Right renal pelvis (tissue), 4 donors: ENCODE results near the gene SPTBN2. TPM values are rescaled to one million over a fixed set of nuclear protein-coding genes. Genes with fewer than 3 reads are reported as not detected.
A peak's percentile ranks its signal among the peaks of the same experiment; 100 is the strongest.

Experiments
- DNase-seq, 4 donors: peaks; one replicate each; pipeline ENCODE4 v3.0.0-alpha.2; 2013; ENCODE audit warnings: low read depth in 4 of 4, low spot score in 3 of 4, missing footprints in 1 of 4
- polyA plus RNA-seq, 4 donors: library from polyadenylated mRNA; unstranded; fragments of 120-200 nt; gene quantifications; one replicate each; pipeline ENCODE4 v1.2.1, GENCODE V29; 2013; ENCODE audit not compliant: insufficient read length in 4 of 4

SPTBN2 gene
- polyA plus RNA-seq, 4 donors = 48.0 to 59.4 (median 52.8) TPM

DNA sequence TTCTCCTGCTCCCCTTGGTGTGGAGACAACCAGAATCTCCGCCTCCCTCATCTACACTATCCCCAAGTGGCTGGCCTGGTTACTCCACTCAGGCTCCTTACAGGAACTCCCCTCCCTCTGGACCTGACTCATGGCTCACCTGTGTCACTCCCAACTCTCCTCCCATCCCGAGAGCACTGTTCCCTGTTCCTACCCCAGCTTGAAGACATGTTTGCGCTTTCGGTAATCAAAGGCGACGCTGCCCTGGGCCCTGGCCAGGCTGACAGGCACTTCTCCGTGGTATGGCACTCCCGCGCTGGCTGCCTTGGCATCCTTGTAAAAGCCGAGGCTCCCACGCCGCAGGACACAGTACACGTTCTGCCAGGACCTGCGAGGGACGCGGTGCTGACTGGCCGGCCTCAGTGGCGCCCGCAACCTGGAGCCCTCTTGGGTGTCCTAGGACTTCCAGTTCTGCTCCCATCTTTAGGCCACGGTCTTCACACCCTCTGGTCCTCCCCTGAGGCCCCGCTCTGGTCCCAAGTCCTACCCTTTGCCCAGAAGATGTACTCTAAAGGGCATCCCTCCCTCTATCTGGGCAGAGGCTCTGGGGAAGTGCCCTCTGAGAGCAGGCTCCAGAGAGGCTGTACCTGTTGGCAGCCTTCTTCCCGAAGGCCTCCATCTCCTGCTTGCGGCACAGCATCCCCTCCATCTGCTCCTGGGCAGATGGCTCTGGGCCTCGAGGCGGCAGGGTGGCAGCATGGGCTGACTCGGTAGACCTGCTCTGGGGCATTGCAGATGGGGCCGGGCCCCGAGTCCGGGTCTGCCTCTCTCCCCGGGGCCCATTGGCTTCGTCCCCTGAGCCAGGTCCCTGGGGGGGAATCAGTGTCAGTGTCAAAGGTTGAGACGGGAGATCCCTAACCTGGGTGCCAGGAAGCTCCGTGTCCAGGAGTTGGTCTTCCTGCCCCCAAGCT lies 41.9 kb downstream of the SPTBN2 start:
- no peak for DNase-seq

DNA sequence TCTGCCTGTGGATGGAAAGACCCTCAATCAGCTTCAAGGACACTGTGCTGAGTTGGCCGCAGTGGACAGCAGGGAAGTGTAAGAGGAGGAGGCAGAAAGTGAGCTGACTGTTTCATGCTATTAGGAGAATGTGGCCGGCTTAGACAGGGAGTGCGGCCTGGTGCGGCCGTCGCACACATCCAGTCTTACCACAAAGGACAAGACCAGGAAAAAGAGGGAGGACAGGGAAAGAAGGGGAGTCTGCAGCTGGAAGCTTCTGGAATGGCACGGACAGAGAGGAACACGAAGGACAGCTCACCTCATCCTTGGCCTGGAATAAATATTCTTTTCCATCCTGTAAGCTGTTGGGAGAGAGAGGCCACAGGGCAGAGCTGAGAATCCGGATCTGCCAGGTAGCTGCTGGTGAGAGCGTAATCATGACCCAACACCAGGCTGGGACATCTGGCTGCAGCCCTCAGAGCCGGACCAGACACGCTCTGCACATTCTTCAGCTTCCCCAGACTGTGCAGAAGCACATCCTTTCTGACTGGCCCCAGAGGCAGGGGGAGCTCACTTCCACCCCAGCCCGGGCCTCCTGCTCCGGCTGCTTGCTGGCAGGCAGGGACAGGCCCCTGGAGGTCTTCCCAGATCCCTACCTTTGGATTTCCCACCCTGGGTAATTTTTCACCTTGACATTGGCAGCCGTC lies 42.8 kb downstream of the SPTBN2 start:
- no peak for DNase-seq

DNA sequence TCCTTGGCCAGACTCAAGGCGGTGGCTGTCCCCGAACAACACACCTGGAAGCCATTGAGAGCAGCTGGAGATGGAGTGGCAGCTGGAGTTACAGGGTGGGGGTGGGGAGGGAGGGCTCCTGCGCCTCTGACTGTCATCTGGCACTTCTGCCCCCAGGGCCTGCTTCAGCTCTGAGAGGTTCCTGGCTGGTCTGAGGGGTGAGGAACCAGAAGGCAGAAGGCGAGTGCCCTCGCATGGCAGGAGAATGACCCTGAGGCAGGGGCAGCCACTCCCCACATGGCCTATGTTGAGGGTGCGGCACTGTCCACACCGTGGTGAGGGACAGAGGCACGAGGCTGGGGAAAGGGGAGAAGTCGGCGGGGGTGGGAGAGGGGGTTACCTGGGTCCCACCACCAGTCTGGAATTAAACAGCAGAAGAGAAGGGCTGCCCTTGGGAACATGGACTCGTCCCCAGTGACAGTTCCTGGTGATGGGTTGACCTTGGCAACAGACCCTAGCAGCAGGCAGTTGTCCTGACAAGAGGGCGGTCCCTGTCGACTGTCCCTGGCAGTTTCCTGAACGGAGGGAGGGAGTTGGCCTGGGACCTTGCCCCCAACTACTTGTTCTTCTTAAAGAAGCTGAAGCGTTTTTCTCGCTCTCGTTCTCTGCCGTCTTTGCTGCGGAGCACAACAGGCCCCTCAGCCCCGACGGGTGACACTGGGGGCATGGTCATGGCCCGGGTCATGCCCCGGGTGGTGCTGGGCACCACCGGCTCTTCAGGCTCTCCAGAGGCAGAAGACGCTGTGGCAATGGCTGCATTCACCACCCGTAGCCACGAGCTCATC lies 43.5 kb downstream of the SPTBN2 start:
- no peak for DNase-seq

DNA sequence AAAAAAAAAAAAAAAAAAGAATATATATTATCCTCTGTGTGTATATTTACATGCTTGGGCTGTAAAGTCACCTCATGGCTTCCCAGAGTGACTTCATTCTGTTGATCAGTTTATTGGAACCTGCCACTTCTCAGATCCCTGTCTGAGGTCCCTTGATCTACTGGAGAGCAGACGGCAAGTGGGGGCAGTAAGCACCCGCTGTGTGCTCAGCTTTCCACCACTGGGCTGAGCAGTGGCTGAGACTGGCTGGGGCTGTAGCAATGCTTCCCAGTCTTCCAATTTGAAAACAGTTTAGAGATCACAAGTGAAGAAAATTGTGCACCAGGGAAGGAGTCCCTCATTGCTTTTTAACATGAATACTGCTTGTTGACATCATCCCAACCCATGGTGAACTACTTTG lies 44.4 kb downstream of the SPTBN2 start:
- DNase-seq = no peak

DNA sequence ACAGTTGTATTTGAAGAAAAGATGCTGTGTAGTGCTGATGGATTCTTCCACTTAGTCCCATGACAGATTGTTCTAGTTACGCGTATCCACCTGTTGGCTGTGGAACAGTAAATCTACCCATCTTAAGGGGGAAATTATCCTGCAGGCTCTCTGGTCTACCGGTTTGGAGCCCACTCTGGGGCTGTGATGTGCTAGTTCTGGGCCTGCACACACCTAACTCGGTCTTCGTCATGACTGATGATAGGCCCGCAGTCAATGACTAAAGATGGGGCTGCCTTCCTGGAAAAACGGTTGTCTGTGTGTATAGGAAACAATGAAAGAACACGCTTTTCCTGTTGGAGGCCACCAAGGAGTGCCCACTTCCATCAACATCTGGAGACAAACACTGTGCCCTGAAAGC lies 45.1 kb downstream of the SPTBN2 start:
- DNase-seq = no peak

DNA sequence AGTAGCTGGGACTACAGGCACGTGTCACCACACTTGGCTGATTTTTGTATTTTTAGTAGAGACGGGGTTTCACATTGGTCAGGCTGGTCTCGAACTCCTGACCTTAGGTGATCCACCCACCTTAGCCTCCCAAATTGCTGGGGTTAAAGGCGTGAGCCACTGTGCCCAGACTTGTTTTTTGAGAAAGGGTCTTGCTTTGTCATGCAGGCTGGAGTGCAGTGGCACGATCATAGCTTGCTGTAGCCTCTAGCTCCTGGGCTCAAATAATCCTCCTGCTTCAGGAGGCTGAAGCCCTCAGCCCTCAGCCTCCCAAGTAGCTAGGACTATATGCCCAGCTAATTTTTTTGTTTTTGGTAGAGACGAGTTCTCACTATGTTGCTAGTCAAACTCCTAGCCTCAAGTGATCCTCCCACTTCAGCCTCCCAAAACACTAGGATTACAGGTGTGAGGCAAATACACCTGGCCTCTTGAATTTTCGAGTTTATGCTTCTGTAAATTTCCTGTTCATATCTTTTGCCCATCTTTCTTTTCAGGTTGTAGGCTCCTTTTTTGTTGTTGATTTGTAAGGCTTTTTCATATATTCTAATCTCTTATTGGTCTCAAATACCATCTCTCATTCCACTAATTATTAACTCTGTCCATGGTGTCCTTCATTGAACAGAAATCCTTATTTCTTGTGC lies 47.9 kb downstream of the SPTBN2 start:
- no peak for DNase-seq

DNA sequence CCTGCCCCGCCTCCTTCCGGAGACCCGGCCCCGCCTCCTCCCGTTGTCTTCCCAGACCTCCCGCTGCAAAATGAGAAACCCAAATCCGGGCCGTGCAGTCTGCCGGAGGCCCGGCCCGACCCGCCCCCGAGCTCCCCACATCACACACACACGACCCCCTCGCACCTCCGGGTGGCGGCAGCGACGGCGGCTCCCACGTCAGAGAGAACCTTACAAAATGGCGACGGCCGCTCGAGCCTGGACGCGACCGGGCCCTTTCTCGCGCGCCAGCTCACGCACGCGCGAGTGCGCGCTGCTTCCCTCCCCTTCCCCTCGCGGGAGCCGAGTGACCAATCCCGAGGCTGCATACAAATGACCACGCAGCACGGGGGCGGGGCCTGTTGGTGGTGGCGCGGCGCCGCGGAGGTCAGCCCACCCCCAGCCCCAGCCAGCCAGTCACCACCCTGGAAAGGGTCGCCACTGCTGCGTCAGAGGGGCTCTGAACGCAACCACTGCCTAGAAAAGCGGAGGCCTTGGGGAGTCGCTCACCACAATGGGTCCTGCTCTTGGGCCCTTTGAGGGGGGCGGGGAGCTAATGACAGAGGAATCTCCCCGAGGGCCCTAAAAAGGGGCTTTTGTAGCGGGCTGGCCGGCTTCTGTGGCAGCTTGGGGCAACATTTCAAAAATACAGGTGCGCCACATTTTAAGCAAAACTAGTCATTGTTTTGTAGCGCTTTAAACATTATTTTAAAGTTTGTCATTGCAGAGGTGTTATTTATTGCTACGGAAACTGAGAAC lies 51.2 kb downstream of the SPTBN2 start, which contains the start of gene RBM4B:
Gene RBM4B, minus strand, starts transcription at position 289 of the 777 bp plus-strand sequence. CDS start 808 bp downstream, outside the sequence.
- peak; percentile 88 to 95 (median 94) for DNase-seq

DNA sequence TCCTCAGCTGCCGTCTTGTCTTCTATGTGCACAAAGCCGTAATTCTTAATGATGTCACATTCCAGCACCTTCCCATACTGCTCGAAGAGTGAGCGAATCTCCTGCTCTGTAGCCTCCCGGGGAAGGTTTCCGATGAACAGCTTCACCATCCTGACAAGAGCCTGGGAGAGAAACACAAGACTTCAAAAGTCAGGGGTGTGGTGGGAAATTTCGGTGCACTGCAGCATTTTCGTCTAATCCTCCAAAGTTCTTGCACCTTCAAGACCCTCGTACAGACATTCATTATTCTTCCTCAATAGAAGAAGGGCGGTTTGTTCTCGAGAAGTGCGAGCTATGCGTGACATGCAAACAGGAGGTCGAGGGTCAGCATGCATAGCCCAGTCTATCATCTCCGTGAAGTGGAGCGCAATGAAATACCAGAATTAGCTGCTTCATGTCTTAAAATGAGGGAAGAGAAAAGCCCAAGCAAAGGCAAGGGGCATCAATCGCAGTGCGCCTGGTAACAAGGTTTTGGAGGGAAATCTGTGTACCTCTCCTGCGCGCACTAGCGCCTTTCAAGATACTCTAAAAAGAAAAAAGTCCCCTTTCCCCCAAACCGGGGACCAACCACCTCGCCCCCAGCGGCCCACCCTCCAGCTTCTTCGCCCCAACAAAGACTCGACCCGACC lies 52.0 kb downstream of the SPTBN2 start:
- peak in 1 of 4 donors; percentile 9 for DNase-seq

DNA sequence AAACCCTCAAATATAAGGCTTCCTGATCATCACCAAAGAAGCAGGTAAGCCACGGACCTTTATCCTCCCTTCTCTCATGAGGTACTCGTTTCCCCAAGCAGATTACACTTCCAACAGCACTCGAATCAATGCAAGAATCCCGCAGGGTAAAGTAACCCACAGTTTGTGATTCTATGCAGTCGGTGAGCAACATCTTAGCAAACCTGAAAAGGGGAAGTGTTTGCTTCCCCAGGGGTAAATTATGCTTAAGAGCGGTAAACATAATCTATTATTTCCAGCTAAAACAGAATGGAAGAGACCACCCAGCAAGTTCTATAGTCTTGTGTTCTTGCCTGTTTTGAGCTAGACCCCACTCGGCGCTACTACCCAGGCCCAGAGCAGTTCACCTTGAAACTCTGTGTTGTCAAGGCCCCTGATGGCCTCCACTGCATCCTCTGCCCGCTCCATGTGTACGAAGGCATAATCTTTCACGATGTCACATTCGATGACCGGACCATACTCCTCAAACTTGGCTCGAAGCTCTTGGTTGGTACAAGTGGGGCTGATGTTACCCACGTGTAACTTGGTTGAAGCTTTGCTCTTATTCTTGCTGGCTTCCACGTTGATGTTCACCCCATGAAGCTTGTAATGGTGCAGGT lies 52.6 kb downstream of the SPTBN2 start:
- no peak for DNase-seq

DNA sequence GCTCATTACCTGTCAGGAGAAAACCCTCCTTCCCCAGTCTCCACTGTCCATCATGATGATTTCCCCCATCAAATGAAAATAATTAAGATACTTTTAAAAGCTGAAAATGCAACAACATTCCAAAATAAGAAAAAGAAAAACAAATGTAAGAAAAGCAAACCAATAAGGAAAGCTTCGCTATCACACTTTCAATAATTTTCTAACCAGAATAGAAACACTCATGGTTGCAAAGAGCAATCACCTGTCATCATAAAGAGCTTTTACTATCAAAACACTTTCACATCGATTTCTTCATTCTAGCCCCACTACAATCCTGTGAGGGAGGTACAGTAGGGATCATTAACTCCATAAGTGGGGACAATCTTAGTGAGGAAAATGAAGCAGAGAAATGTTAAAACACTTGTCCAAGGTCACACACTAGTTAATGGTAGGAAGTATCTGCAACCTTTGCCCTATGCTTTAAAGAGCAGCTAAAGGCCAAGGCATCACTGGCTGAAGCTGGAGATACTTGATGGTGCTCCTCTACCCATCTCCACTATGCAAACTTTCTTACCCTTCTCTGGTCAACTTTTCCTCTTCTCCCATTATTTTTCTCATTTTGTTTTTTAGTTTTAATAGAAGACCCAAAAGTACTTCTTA lies 53.9 kb downstream of the SPTBN2 start:
- DNase-seq = no peak

DNA sequence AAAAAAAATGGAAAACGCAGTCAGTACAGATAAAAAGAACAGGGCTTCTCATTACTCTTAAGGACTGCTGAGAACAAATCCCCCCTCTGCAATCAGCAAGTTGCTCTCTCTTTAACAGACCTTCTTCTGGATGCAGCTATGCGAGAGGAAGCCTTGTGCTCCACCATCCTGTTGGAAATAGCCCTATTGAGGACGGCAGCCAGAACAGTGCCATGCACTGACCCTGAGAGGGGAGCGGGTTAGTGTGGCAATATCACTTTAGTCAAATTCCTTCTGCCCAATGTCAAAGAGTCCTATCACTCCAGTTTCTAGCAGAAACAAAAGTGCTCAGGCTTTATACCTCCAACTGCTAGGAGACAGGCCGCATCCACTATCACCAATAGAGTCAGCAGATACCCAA lies 58.2 kb downstream of the SPTBN2 start:
- DNase-seq = no peak

DNA sequence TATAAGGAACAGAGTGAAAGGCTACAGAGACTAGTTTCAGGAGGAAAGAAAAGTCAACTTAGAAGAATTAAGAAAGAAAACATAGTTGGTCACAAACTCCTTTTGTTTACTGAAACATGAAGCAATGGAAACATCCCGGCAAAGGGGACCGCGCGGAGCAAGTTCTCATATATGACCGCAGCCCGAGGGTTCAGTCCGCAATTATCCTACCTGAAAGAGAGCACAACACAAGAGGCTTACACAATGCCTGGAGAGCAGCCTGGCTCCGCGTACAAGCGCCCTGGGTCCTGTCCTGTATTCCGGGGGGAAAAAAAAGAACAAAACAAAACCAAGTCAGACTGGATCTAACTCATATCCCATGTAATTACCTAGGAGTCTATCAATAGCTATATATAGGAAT lies 63.6 kb downstream of the SPTBN2 start:
- DNase-seq = no peak

DNA sequence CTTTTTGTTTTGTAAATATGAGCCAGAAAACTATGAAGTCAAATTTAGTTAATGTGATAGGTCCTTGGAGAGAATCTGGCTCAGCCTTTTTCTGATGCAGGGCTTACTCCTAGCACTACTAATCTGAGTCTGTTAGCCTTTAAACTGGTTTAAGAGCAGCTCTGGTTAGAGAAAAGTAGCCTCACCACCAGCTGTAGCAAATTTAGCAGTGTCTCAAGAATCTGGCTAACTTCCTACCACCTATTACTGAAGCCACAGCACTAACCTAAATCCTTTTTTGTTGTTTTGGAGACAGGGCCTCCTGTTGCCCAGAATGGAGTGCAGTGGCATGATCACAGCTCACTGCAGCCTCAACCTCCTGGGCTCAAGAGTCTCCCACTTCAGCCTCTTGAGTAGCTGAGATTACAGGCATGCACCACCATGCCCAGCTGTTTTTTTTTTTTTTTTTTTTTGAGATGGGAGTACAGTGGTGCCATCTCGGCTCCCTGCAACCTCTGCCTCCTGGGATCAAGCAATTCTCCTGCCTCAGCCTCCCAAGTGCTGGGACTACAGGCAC lies 65.2 kb downstream of the SPTBN2 start:
- DNase-seq = no peak

DNA sequence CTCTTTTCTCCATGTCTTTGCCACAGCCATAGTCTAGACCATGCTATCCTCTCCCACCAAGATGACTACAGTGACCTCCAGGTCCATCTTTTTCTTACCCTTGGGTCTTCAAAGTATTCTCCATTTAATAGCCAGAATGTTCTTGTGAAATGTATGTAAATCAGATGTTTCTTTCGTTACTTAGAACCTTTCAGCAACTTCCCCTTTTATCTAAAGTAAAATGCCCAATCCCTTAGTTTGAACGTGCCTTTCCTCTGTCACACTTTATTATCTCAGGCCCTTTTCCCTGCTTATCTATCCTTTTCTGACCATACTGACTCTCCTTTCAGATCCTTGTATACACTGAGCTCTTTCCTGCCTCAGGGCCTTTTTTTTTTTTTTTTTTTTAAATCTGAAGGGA lies 69.3 kb downstream of the SPTBN2 start:
- no peak for DNase-seq

DNA sequence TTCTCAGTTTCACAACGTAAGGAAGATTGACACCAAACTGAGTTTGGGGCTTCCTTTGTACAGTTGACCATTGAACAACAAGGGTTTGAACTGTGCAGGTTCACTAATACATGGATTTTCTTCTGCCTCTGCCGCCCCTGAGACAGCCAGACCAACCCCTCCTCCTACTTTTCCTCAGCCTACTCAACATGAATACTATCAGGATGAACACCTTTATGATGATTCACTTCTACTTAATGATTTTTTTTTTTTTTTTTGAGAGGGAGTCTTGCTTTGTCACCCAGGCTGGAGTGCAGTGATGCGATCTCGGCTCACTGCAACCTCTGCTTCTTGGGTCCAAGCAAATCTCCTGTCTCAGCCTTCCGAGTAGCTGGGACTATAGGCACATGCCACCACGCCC lies 75.9 kb downstream of the SPTBN2 start:
- DNase-seq = no peak

DNA sequence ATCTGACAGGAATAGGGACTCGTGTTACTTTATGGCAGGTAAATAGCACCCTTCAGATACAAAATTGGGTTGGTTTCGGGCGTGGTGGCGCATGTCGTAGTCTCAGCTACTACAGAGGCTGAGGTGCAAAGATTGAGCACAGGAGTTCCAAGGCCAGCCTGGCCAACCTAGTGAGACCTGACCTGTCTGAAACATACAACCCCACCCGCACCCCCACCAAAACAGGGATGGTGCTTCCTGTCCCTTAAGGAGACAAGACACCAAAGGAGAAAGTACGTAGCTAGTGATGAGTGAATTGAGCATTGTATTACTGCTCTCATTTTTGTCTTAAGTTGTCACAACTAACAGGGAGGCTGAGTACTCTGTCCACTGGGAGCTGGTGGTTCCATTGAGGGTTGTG lies 76.4 kb downstream of the SPTBN2 start:
- DNase-seq = no peak

DNA sequence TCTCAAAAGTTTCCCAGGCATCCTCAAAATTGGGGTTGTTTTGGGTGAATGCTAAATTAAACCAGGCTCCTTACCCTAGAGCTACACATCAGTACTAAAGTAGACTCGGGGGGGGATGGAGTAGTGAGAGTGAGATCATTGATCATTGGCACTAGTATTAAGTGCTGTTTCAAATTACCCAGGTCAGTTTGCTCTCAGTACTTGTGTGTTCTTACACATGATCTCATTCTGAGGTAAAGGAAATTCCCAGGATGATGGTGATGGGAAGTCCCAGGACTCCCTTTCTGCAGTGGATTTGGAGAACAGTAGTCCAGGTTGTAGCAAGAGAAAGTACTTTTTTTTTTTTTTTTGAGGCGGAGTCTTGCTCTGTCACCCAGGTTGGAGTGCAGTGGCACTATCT lies 78.0 kb downstream of the SPTBN2 start:
- no peak for DNase-seq

DNA sequence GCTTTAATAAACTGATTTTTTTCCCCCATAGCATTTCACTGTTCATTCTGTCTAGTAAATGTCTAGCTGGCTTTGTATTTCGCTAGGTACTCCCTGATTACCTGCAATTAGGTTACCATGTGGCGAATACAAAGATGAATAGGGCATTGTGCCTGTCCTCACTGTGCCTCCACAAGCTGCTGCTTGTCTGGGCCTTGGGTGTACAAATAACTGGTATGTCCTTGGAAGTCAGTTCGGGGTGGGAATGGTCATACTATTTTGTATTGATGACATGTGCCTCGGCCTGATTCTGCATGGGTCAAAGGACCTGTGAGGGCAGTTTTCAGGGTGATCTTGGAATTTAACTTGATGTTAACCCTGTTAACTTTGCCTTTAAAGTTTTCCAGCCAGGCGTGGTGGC lies 79.1 kb downstream of the SPTBN2 start:
- no peak for DNase-seq
